Measurements from ENCODE around the gene CATSPERZ. TPM values are rescaled to one million over a fixed set of nuclear protein-coding genes. Genes with fewer than 3 reads are reported as not detected.
A peak's percentile ranks its signal among the peaks of the same experiment; 100 is the strongest.

The CATSPERZ gene
- total and polyA plus RNA-seq, 2 of the 13 experiments (the other 11 are each of a cell fraction or from before 2014, with no cell fraction given): 0.22 to 0.48 TPM

DNA sequence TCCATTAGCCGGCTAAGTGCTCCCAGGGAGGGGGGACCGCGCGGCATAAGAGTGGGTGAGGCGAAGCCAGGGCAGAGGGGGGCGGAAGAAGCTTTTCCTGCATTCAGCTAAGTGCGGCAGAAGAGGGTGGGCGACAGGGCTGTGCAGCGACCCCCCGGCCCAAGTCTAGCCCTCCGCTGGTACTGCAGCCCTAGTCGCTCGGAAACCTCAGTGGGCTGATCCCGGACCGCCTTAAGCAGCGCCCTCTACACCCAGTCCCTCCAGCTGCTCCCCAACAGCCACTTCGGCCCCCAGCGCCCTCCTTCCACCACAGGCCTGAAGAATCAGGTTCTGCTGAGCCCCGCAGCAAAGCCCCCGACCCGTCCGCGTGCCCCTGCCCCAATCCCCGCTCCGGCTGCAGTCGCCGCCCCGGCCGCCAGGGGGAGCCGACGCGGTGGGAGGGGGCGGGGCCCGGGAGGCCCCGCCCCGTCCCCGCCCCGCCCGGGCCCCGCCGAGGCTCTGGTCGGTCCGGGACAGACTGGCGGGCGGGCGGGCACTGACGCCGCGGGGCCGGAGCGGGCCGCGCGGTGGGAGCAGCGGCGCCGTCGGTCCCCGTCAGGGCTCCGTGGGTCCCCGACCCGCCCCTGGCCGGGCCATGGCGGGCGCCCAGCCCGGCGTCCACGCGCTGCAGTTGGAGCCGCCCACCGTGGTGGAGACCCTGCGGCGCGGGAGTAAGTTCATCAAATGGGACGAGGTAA, 49.0 kb upstream of the CATSPERZ start, which contains the start of gene PLCB3 (continued):
- TF ChIP-seq, protein P1, sequence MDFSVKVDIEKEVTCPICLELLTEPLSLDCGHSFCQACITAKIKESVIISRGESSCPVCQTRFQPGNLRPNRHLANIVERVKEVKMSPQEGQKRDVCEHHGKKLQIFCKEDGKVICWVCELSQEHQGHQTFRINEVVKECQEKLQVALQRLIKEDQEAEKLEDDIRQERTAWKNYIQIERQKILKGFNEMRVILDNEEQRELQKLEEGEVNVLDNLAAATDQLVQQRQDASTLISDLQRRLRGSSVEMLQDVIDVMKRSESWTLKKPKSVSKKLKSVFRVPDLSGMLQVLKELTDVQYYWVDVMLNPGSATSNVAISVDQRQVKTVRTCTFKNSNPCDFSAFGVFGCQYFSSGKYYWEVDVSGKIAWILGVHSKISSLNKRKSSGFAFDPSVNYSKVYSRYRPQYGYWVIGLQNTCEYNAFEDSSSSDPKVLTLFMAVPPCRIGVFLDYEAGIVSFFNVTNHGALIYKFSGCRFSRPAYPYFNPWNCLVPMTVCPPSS (IDR thresholded peaks at IDR 0.05): no peak
- TF ChIP-seq IRX3 (CRISPR knock-in tag; IDR thresholded peaks at IDR 0.05; ENCODE audit: borderline replicate concordance, low read depth) (no peak), SALL1 (CRISPR knock-in tag; IDR thresholded peaks at IDR 0.05) (no peak), KDM5B (CRISPR knock-in tag; IDR thresholded peaks at IDR 0.05; ENCODE audit: borderline replicate concordance) (peak; percentile 41; the same call in 1 of the 2 replicates), KDM3A (CRISPR knock-in tag; IDR thresholded peaks at IDR 0.05; ENCODE audit: low read depth) (no peak), ZNF768 (CRISPR knock-in tag; IDR thresholded peaks at IDR 0.05) (0 out of 2 replicates have a peak, but pooled peaks have one; percentile 11), JUNB (CRISPR knock-in tag; IDR thresholded peaks at IDR 0.05; ENCODE audit: borderline replicate concordance) (no peak), RBM39 (IDR thresholded peaks at IDR 0.05; ENCODE audit: low read depth, low read length, poor library complexity, severe bottlenecking) (no peak), ZNF33A (CRISPR knock-in tag; IDR thresholded peaks at IDR 0.05; ENCODE audit: borderline replicate concordance) (no peak), HNRNPK (IDR thresholded peaks at IDR 0.05; ENCODE audit: low read depth, low read length, poor library complexity, severe bottlenecking) (no peak), ZNF256 (CRISPR knock-in tag; conservative IDR thresholded peaks at IDR 0.05) (no peak), SOX13 (IDR thresholded peaks at IDR 0.05) (no peak), SOX13 (CRISPR knock-in tag; conservative IDR thresholded peaks at IDR 0.05 in 1 of 2, IDR thresholded peaks at IDR 0.05 in 1 of 2) (no peak), ZBTB3 (CRISPR knock-in tag; IDR thresholded peaks at IDR 0.05; ENCODE audit: borderline replicate concordance, low read depth) (no peak), ZNF567 (CRISPR knock-in tag; IDR thresholded peaks at IDR 0.05; ENCODE audit: borderline replicate concordance) (no peak), MIXL1 (CRISPR knock-in tag; IDR thresholded peaks at IDR 0.05) (no peak), FLYWCH1 (CRISPR knock-in tag; IDR thresholded peaks at IDR 0.05) (0 out of 2 replicates have a peak, but pooled peaks have one; percentile 20), ZNF678 (CRISPR knock-in tag; IDR thresholded peaks at IDR 0.05) (no peak), MAFF (IDR thresholded peaks at IDR 0.05; ENCODE audit: low read depth, low read length) (no peak), ZNF235 (CRISPR knock-in tag; IDR thresholded peaks at IDR 0.05; ENCODE audit: borderline replicate concordance) (no peak)
- TF ChIP-seq, protein P2, sequence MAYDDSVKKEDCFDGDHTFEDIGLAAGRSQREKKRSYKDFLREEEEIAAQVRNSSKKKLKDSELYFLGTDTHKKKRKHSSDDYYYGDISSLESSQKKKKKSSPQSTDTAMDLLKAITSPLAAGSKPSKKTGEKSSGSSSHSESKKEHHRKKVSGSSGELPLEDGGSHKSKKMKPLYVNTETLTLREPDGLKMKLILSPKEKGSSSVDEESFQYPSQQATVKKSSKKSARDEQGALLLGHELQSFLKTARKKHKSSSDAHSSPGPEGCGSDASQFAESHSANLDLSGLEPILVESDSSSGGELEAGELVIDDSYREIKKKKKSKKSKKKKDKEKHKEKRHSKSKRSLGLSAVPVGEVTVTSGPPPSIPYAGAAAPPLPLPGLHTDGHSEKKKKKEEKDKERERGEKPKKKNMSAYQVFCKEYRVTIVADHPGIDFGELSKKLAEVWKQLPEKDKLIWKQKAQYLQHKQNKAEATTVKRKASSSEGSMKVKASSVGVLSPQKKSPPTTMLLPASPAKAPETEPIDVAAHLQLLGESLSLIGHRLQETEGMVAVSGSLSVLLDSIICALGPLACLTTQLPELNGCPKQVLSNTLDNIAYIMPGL (CRISPR knock-in tag; IDR thresholded peaks at IDR 0.05; ENCODE audit: borderline replicate concordance in 1 of 2, low read depth in 1 of 2): 0 out of 4 replicates have a peak, but pooled peaks of 1 of the 2 experiments have one; percentile 42
- TF ChIP-seq, protein P3, sequence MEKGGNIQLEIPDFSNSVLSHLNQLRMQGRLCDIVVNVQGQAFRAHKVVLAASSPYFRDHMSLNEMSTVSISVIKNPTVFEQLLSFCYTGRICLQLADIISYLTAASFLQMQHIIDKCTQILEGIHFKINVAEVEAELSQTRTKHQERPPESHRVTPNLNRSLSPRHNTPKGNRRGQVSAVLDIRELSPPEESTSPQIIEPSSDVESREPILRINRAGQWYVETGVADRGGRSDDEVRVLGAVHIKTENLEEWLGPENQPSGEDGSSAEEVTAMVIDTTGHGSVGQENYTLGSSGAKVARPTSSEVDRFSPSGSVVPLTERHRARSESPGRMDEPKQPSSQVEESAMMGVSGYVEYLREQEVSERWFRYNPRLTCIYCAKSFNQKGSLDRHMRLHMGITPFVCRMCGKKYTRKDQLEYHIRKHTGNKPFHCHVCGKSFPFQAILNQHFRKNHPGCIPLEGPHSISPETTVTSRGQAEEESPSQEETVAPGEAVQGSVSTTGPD (CRISPR knock-in tag; IDR thresholded peaks at IDR 0.05): no peak

All from HepG2 (cell line).